Body of pancreas (tissue), 4 donors: ENCODE measurements around the gene ST3GAL6.

ENCODE experiments used
- CTCF ChIP-seq, 7 experiments: fragments of 450-650 bp in 4 of 7; fragments of 200-600 bp in 3 of 7; sonication (generic) in 3 of 7; IDR thresholded peaks; one replicate each; pipeline ENCODE4 v1.5.1; 2016 to 2019; ENCODE audit warnings: antibody characterized with exemption in 7 of 7
- POLR2A ChIP-seq, 3 donors: fragments of 450-650 bp; IDR thresholded peaks; one replicate each; pipeline ENCODE4 v1.6.1; 2016; ENCODE audit warnings: antibody characterized with exemption in 3 of 3, mild to moderate bottlenecking in 2 of 3

- TF ChIP-seq CTCF (IDR thresholded peaks at IDR 0.05) = no peak
- TF ChIP-seq POLR2A (IDR thresholded peaks at IDR 0.05) = no peak
Observed at GRCh38 chr3:98745718-98746117, 17.4 kb upstream of the ST3GAL6 start.
